Memory B cell (primary cell): ENCODE measurements around the gene TRIM26.

Experiments used
- ATAC-seq: fragments of 150-1000 bp; cut with Tn5 transposase; 2 replicates; pipeline ENCODE4 v1.10.0; 2021; ENCODE audit warnings: low read depth, mild to moderate bottlenecking, moderate library complexity
- DNase-seq, 2 donors: peaks; one replicate each; pipeline ENCODE4 v3.0.0; 2022; ENCODE audit warnings: low spot score in 2 of 2
- H3K27ac Mint-ChIP-seq: one replicate; pipeline ENCODE4 v1.8.0; 2022; ENCODE audit warnings: mild to moderate bottlenecking, moderate library complexity, mixed read lengths
- H3K27me3 Mint-ChIP-seq: one replicate; pipeline ENCODE4 v1.8.0; 2022; ENCODE audit warnings: mixed read lengths
- H3K36me3 Mint-ChIP-seq: one replicate; pipeline ENCODE4 v1.8.0; 2022; ENCODE audit warnings: mild to moderate bottlenecking, mixed read lengths
- H3K4me1 Mint-ChIP-seq: one replicate; pipeline ENCODE4 v1.8.0; 2022; ENCODE audit warnings: mixed read lengths
- H3K4me3 Mint-ChIP-seq: one replicate; pipeline ENCODE4 v1.8.0; 2022; ENCODE audit warnings: mild to moderate bottlenecking, moderate library complexity, mixed read lengths
- H3K9me3 Mint-ChIP-seq: one replicate; pipeline ENCODE4 v1.8.0; 2022; ENCODE audit warnings: mixed read lengths

TRIM26 gene

DNA sequence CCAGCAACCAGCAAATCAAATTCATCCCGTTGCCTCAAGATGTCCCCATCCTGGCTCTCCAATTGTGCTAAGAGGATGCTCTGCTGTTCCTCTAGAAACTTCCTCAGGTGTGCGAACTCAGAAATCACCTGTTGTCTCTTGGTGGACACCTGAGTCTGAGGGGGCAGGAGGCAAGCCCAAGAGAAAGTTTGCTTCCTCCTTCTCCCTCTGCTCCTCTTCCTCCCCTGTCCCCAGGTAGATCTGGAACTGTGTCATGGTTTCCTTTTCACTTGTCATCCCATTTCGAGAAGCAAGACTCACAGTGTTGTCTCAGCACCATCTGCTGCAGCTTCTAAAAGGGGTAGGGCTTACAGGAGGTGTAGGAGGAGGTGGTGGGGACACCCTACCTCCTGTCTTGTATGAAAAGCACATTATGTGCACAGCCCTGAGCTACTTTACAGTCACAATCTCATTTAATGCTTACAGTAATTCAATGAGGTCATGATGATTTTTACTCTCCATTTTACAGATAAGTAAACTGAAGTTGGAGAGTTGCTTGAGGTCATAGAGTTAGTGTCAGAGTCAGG lies 54.6 kb downstream of the TRIM26 start:
- Mint-ChIP-seq H3K4me3 (no peak overlapping the region), H3K27ac (no peak overlapping the region), H3K4me1 (no peaks in the 10 kb centered on the region), H3K27me3 (peaks cover 14% of the 10 kb centered on the region), H3K36me3 (no peaks in the 10 kb centered on the region), H3K9me3 (no peaks in the 10 kb centered on the region)
- DNase-seq (no peak), ATAC-seq (no peak)

DNA sequence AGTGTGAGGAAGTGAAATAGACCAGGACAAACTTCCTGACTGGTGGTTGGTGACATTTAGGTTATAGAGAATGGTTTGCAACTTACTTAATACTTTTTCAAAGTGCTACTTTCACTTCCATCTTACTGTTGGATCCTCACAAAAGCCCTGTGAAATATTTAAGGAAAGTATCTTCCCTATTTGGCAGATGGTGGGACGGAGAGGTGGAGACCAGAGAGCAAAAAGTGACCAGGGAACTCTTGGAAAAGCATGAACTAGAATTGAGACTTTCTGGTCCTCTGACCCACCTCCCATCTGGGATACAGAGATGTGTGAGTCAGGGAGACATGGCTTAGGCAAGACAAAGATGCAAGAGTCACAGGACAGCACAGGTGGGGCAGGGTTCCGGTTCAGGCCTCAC lies 55.2 kb downstream of the TRIM26 start:
- peaks cover 16% of the 10 kb centered on the region for H3K27me3 Mint-ChIP-seq
- no peak overlapping the region for H3K27ac Mint-ChIP-seq
- H3K36me3 Mint-ChIP-seq = no peaks in the 10 kb centered on the region
- no peaks in the 10 kb centered on the region for H3K4me1 Mint-ChIP-seq
- DNase-seq (no peak), ATAC-seq (no peak)
- H3K9me3 Mint-ChIP-seq = no peaks in the 10 kb centered on the region
- H3K4me3 Mint-ChIP-seq = no peak overlapping the region

DNA sequence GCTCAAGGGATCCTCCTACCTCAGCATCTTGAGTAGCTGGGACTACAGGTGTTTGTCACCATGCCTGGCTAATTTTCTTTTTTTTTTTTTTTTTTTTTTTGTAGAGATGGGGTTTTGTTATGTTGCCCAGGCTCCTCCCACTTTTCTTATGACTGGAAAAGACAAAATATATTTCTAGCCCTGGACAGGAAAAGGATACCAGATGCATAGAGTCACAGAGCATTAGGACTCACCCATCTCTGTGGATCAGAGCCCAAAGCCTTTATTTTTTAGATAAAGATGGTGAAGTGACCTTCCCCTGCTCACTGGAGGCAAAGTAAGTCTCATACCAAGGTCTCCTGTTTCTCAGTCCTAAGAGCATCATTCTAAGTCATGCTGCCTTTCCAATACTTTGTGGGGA lies 55.6 kb downstream of the TRIM26 start:
- H3K4me3 Mint-ChIP-seq = no peak overlapping the region

DNA sequence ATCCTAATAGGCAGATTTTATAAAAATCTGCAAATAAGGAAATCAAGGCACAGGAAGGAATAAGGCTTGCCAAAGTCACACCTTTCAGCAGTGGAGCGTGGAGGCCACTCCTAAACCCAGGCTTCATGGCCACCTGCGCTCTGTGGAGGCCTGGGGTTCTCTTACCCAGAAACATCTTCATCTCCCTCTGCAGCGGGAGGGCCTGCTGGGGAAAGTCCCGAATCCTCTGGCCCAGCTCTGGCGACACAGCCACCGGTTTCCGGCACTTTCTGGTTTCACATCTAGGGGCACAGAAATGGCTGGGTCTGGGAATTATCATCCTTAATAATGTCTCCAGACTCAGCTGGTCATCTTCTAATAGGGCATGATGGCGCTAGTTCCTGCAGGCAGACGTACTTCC lies 56.4 kb downstream of the TRIM26 start:
- H3K4me1 Mint-ChIP-seq = no peaks in the 10 kb centered on the region
- no peaks in the 10 kb centered on the region for H3K9me3 Mint-ChIP-seq
- H3K27me3 Mint-ChIP-seq = peaks cover 14% of the 10 kb centered on the region
- ATAC-seq (no peak), DNase-seq (no peak)
- no peaks in the 10 kb centered on the region for H3K36me3 Mint-ChIP-seq
- H3K27ac Mint-ChIP-seq = no peak overlapping the region
- no peak overlapping the region for H3K4me3 Mint-ChIP-seq

More for the DNA sequence above, 55.6 kb downstream of the TRIM26 start:
- Mint-ChIP-seq H3K27me3 (peaks cover 17% of the 10 kb centered on the region), H3K4me1 (no peaks in the 10 kb centered on the region), H3K27ac (no peak overlapping the region), H3K36me3 (no peaks in the 10 kb centered on the region), H3K9me3 (no peaks in the 10 kb centered on the region)
- ATAC-seq = no peak
- DNase-seq = no peak

DNA sequence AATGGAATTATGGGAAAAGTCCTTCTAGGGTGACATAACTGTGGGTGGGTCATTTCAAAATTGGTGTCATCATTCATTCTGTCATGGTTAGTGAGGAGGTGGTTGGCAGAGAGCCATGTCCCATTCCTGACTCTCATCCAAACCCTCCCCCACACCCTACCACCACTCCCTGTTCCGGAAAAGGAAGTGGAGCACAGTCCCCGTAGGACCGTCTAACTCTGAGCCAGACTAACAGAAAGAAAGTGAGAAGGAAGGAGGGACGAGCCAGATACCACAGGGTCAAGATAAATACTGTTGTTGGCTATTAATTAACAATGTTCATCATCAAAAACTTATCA lies 57.0 kb downstream of the TRIM26 start:
- DNase-seq = no peak
- Mint-ChIP-seq H3K9me3 (no peaks in the 10 kb centered on the region), H3K4me1 (no peaks in the 10 kb centered on the region), H3K27ac (no peak overlapping the region), H3K4me3 (no peak overlapping the region), H3K36me3 (no peaks in the 10 kb centered on the region), H3K27me3 (peaks cover 14% of the 10 kb centered on the region)
- ATAC-seq = no peak

DNA sequence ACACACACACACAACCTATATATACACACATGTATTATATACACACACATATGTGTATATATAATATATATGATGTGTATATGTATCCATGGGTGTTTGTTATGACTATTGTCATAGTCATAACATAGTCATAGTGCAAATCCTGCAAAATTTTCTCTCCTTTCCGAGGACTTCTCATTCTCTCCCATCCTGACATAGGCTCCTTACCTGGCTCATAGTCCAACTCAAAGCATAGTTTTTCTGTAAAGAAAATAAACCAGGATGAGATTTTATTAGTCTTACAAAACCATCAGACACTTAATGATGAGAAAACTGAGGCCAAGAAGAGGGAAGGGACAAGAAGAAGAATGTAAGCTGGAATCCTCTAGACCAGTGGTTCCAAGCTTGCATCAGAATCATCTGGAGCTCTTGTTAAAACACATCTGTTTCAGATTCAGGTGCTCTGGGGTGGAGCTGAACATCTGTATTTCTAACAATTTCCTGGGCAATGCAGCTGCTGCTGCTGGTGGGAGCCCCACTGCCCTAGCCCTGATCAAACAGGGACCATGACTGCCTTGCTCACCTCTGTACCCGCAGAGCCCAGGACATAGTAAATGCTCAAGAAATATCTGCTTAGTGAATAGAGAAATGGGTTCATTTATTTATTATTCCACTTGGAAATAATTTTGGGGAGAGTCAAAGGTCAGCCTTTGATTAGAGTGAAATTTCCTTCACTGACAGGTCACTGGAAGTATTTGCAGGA lies 57.5 kb downstream of the TRIM26 start:
- ATAC-seq = no peak
- Mint-ChIP-seq H3K27ac (no peak overlapping the region), H3K27me3 (peaks cover 14% of the 10 kb centered on the region), H3K9me3 (no peaks in the 10 kb centered on the region), H3K4me1 (no peaks in the 10 kb centered on the region), H3K4me3 (no peak overlapping the region), H3K36me3 (no peaks in the 10 kb centered on the region)
- DNase-seq = no peak

DNA sequence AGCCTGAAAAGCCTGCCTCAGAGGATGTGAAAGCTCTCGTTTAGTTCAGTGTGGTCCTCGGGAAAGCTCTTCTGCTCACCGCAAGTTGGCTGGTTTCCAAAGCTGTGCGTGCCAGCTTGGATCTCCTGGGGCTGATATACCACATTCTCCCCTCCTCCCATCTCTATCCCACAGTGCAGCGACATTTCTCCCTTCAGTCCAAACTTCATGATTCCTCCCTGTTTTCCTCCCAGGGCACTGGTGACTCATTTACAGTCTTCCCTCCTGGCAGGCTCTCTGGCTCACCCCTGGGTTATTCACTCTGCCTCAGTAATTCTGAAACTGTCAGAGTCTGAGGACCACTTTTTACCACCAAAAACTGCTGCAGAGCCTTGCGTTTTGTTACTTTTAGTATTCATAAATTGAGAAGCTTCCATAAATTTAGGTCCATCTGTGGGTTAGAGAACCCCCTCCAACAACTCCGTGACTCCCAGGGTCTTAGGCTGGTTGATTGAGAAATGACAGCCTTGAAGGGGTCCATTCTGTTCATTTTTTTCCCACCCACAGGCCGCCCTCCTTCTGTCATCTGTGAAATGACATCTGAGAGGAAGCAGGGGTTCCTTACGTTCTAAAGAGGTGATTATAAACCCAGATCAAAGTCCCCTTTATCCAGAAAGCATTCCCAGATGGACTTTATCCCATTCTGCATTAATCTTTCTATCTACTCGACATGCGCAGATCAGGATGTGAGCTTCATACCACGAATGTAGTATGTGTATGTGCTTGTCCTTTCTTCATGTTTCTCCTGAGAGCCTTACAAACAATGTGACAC lies 58.3 kb downstream of the TRIM26 start:
- Mint-ChIP-seq H3K27ac (no peak overlapping the region), H3K36me3 (no peaks in the 10 kb centered on the region), H3K4me3 (no peak overlapping the region), H3K9me3 (no peaks in the 10 kb centered on the region), H3K4me1 (no peaks in the 10 kb centered on the region), H3K27me3 (peaks cover 19% of the 10 kb centered on the region)
- DNase-seq = no peak
- ATAC-seq = no peak

DNA sequence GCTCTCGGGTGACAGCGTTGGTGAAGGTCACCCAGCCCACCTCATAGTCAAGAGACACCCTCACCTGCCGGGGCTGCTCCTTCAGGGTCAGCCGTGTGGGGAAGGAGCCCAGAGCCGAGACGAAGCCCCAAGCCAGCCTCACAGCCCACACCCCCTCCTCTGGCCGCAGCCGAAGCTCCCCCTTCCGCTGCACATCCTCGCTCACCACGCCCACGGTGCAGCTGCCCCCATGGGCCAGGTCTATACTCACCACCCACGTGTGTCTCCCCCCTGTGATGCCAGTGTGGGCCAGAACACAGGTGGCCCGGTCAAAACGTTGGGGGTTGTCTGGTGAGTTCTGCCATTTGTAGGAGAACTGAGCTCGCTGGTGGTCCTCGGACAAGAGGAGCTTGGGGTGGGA lies 59.1 kb downstream of the TRIM26 start:
- no peak overlapping the region for H3K4me3 Mint-ChIP-seq
- peaks cover 18% of the 10 kb centered on the region for H3K27me3 Mint-ChIP-seq
- DNase-seq = no peak
- H3K4me1 Mint-ChIP-seq = no peaks in the 10 kb centered on the region
- no peaks in the 10 kb centered on the region for H3K36me3 Mint-ChIP-seq
- no peak for ATAC-seq
- no peaks in the 10 kb centered on the region for H3K9me3 Mint-ChIP-seq
- H3K27ac Mint-ChIP-seq = no peak overlapping the region

DNA sequence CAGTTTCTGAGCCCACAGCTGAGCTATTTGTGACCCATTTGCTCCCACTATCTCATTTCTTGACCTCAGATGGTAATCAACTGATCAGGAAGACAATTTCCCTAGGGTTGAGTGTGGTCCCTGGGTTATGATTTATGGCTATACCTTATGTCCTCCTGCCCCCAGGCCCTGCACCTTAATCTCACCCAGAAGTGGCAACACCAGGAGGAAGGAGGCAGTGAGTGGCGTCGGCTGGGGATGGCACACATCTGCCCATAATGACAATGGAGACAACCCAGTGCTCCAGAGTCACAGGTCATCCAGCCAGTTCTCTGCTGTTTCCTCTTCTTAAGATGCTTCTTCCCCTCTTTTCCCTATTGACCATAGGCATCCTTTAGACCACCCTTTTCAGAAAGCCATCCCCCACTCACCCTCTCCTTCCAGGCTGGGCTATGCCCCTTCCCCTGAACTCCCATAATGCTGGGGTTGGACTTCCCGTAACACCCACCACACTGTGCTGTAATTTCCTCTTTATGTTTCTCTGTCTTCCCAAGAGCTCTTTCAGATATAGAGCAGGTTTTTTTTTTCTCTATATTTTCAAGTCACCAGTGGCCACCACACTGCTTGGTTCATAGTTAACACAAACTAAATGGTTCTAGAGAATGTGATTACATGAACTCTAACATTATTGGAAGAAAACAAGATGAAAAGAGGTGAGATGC lies 60.1 kb downstream of the TRIM26 start:
- Mint-ChIP-seq H3K36me3 (no peaks in the 10 kb centered on the region), H3K9me3 (no peaks in the 10 kb centered on the region), H3K4me3 (no peak overlapping the region), H3K27me3 (peaks cover 20% of the 10 kb centered on the region), H3K27ac (no peak overlapping the region), H3K4me1 (no peaks in the 10 kb centered on the region)
- ATAC-seq = no peak
- no peak for DNase-seq

DNA sequence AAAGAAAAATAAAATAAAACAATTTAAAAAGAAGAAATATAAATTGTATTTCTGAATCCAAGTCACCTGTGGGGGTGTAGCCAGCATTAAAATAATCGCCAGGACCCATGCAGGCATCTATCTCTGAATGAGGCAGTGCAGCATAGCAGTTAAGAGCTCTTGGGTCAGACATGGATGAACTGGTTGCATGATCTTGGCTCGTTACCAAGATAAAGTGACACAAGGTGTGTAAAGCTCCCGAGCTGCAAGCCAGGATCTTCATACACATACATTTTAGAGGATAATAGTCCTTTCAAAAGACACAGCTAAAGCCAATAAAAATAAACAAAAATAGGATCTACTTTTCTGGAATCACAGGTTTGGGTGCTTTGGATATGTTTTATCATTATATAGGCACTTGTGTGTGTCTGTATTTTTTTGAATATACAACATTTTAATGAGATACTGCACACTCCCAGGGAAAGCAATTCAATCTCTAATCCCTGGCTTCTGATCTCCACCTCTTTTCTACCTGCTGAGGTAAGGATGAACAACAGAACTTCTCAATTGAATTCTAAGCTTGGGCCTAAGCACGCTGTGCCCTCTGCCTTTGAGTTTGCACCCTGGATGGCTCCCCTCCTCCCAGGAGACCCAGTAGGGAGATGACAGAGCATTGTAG lies 61.1 kb downstream of the TRIM26 start:
- peaks cover 26% of the 10 kb centered on the region for H3K27me3 Mint-ChIP-seq
- H3K36me3 Mint-ChIP-seq = no peaks in the 10 kb centered on the region
- DNase-seq (no peak), ATAC-seq (no peak)
- H3K27ac Mint-ChIP-seq = no peak overlapping the region
- H3K4me3 Mint-ChIP-seq = no peak overlapping the region
- no peaks in the 10 kb centered on the region for H3K4me1 Mint-ChIP-seq
- H3K9me3 Mint-ChIP-seq = no peaks in the 10 kb centered on the region

DNA sequence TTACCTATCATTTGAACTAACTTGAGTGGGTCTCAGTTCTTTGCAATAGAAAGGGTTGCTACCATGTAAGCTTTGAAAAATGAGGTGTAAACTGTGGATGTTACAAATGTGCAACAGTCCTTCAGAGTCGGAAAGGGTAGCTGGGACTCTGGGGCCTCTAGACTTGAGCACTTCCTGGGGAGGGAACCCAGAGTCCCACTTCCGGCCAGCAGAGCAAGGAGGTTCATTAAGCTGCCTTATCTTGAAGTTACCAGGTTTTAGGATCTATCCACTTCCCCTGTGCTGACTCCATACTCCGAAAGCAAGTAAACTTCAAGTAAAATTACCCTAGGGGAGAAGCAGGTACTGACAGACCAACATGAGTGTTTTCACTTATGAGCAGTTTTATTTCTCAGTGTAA lies 61.6 kb downstream of the TRIM26 start:
- Mint-ChIP-seq H3K27ac (no peak overlapping the region), H3K4me1 (no peaks in the 10 kb centered on the region), H3K27me3 (peaks cover 26% of the 10 kb centered on the region), H3K9me3 (no peaks in the 10 kb centered on the region), H3K4me3 (no peak overlapping the region), H3K36me3 (no peaks in the 10 kb centered on the region)
- ATAC-seq = no peak
- no peak for DNase-seq

DNA sequence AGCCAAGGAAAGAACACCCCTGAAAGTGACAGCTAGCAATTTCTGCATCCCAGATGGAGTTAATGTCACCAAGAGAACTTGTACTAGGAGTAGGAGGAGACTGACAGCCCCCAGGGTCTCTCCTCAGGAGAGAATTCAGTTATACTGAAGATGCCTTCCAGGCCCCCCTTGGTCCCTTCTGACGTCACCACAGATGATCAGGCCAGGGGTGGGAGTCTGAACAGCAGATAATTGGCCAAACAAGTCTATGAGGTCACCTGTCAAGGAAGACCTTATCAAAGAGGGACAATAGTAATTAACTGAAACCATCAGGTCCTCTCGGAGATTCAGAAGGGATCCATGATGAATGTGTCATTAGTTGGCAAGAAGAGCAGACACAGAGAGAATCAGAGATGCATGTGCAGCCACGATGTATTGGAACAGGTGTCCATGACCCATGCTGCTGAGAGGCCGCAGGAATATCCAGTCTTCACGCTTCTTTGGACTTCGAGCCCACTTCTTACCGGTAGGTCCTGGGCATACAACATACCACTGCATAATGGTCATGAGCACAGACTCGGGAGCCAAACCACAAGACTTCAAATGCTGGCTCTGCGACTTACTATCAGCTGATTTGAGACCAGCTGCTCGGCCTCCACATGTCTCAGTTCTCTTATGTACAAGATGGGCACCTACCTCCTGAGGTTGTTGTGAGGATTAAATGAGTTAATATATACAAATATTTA lies 62.4 kb downstream of the TRIM26 start:
- Mint-ChIP-seq H3K4me1 (no peaks in the 10 kb centered on the region), H3K4me3 (no peak overlapping the region), H3K36me3 (no peaks in the 10 kb centered on the region), H3K9me3 (no peaks in the 10 kb centered on the region), H3K27ac (no peak overlapping the region), H3K27me3 (peaks cover 26% of the 10 kb centered on the region)
- DNase-seq (no peak), ATAC-seq (no peak)

DNA sequence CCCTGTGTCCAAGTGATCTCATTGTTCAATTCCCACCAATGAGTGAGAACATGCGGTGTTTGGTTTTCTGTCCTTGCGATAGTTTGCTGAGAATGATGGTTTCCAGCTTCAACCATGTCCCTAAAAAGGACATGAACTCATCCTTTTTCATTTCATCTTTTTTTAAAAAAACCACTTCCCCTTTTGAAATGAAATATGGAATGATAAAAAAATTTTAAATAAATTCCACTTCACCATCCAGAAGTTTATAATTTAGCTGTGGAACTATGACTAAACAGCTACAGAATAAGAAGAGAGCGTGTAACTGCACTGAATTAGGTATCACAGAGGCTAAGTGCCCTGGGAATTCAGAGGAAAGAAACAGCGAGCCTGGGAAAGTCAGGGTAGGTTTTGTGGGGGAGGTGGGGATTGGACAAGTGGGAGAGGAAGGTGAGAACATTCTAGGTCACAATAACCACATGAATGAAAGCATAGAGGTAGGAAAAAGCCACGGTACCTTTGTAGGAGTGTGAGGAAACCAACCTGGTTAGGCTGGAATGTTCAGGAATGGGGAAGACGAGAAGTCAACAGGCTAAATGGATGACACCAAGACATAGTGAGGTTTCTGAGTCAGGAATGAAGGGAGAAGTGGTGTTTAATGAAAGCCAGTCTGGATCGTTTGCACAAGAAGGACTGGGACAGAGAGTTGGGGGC lies 63.2 kb downstream of the TRIM26 start:
- Mint-ChIP-seq H3K27ac (no peak overlapping the region), H3K4me3 (no peak overlapping the region), H3K36me3 (no peaks in the 10 kb centered on the region), H3K4me1 (no peaks in the 10 kb centered on the region), H3K9me3 (no peaks in the 10 kb centered on the region), H3K27me3 (peaks cover 27% of the 10 kb centered on the region)
- no peak for ATAC-seq
- no peak for DNase-seq
